Stimulated activated CD4-positive, alpha-beta T cell treated with anti-CD3 and anti-CD28 coated beads, Interleukin-12 subunit alpha, Interleukin-12 subunit beta, amount 100 ng/mL, for 4 hours (primary cell): Measurements from ENCODE around the gene SNRNP25.
"Not testable (repeated sequence)": the region's sequence is repeated elsewhere in the genome, so short reads cannot be mapped to it uniquely, and the experiment has no call there.

Experiments used
- DNase-seq: peaks from one replicate; pipeline ENCODE4 v3.0.0-alpha.2; 2020

SNRNP25 gene

GRCh38 chr16:53346-54236 lies at the start of gene SNRNP25, which contains the start of gene POLR3K:
Gene SNRNP25 (plus strand): TSS chr16:53828. CDS start chr16:54017, 189 bp downstream.
Gene POLR3K (minus strand): TSS chr16:53608. CDS start chr16:53586, 22 bp downstream.
- peak; percentile 98 for DNase-seq

GRCh38 chr16:9903-10665 lies 43.5 kb upstream of the SNRNP25 start:
- DNase-seq = no peak

GRCh38 chr16:10772-11171 lies 42.9 kb upstream of the SNRNP25 start:
- peak; percentile 79 for DNase-seq

- not testable (repeated sequence) for DNase-seq
Observed at GRCh38 chr16:17062-17765, 36.4 kb upstream of the SNRNP25 start.

GRCh38 chr16:20886-21285 lies 32.7 kb upstream of the SNRNP25 start:
- DNase-seq = not testable (repeated sequence)

GRCh38 chr16:24151-24550 lies 29.5 kb upstream of the SNRNP25 start:
- DNase-seq = not testable (repeated sequence)

GRCh38 chr16:25926-26348 lies 27.7 kb upstream of the SNRNP25 start:
- not testable (repeated sequence) for DNase-seq

- DNase-seq = not testable (repeated sequence)
Observed at GRCh38 chr16:30627-31026, 23.0 kb upstream of the SNRNP25 start.

- DNase-seq = not testable (repeated sequence)
Observed at GRCh38 chr16:33154-33876, 20.3 kb upstream of the SNRNP25 start.

GRCh38 chr16:33877-34647 lies 19.6 kb upstream of the SNRNP25 start:
- no peak for DNase-seq

GRCh38 chr16:34648-34987 lies 19.0 kb upstream of the SNRNP25 start:
- no peak for DNase-seq

- no peak for DNase-seq
Observed at GRCh38 chr16:35011-35677, 18.5 kb upstream of the SNRNP25 start.

GRCh38 chr16:35678-36305 lies 17.8 kb upstream of the SNRNP25 start:
- DNase-seq = no peak

GRCh38 chr16:36336-36984 lies 17.2 kb upstream of the SNRNP25 start:
- DNase-seq = no peak

- DNase-seq = no peak
Observed at GRCh38 chr16:37511-37910, 16.1 kb upstream of the SNRNP25 start.

- DNase-seq = not testable (repeated sequence)
Observed at GRCh38 chr16:38206-38605, 15.4 kb upstream of the SNRNP25 start.

GRCh38 chr16:38941-39892 lies 14.4 kb upstream of the SNRNP25 start:
- peak; percentile 23 for DNase-seq

GRCh38 chr16:41439-42068 lies 12.1 kb upstream of the SNRNP25 start:
- DNase-seq = no peak
